HEK293 (cell line): ENCODE measurements around the gene PLA2G4E.

ENCODE experiments used
- BCL11A ChIP-seq: fragments of 450-650 bp; formaldehyde crosslinking; IDR thresholded peaks from 2 replicates; pipeline ENCODE4 v1.5.1; 2016; ENCODE audit warnings: low read depth, missing biosample characterization, missing genetic modification characterization
- BCL11B ChIP-seq: fragments of 450-650 bp; formaldehyde crosslinking; IDR thresholded peaks from 2 replicates; pipeline ENCODE4 v1.5.1; 2016; ENCODE audit warnings: low read depth, missing biosample characterization, missing genetic modification characterization
- FEZF1 ChIP-seq: fragments of 450-650 bp; formaldehyde crosslinking; IDR thresholded peaks from 2 replicates; pipeline ENCODE4 v1.5.1; 2016; ENCODE audit warnings: missing biosample characterization, missing genetic modification characterization
- GLIS2 ChIP-seq: fragments of 450-650 bp; formaldehyde crosslinking; IDR thresholded peaks from 2 replicates; pipeline ENCODE4 v1.5.1; 2016; ENCODE audit warnings: missing biosample characterization, missing genetic modification characterization
- HOXC10 ChIP-seq: sonication (generic); formaldehyde crosslinking; IDR thresholded peaks from 2 replicates; pipeline ENCODE4 v1.8.1; 2023; ENCODE audit warnings: mild to moderate bottlenecking, missing genetic modification reagents
- IKZF3 ChIP-seq: fragments of 450-650 bp; IDR thresholded peaks from 2 replicates; pipeline ENCODE4 v1.5.0; 2018; ENCODE audit warnings: missing biosample characterization, mild to moderate bottlenecking, missing genetic modification characterization, moderate library complexity
- OVOL3 ChIP-seq: fragments of 450-650 bp; formaldehyde crosslinking; IDR thresholded peaks from 2 replicates; pipeline ENCODE4 v1.5.1; 2016; ENCODE audit warnings: missing biosample characterization, missing genetic modification characterization
- PRDM10 ChIP-seq: fragments of 450-650 bp; formaldehyde crosslinking; IDR thresholded peaks from 2 replicates; pipeline ENCODE4 v1.5.1; 2016; ENCODE audit warnings: missing biosample characterization, missing genetic modification characterization
- SCRT2 ChIP-seq: fragments of 450-650 bp; formaldehyde crosslinking; IDR thresholded peaks from 2 replicates; pipeline ENCODE4 v1.5.1; 2016; ENCODE audit warnings: missing biosample characterization, missing genetic modification characterization
- TCF7L2 ChIP-seq: IDR thresholded peaks from 2 replicates; pipeline ENCODE4 v1.6.1; 2011; ENCODE audit warnings: low read depth, mild to moderate bottlenecking, inconsistent platforms, low read length, moderate library complexity, borderline replicate concordance
- YY2 ChIP-seq: fragments of 450-650 bp; formaldehyde crosslinking; IDR thresholded peaks from 2 replicates; pipeline ENCODE4 v1.5.1; 2016; ENCODE audit warnings: missing biosample characterization, missing genetic modification characterization
- ZBTB21 ChIP-seq: fragments of 450-650 bp; formaldehyde crosslinking; IDR thresholded peaks from 2 replicates; pipeline ENCODE4 v1.5.1; 2017; ENCODE audit warnings: missing biosample characterization, missing genetic modification characterization
- ZBTB26 ChIP-seq: fragments of 450-650 bp; formaldehyde crosslinking; optimal IDR thresholded peaks from 2 replicates; pipeline ENCODE3; 2016; ENCODE audit warnings: missing biosample characterization, mild to moderate bottlenecking, missing genetic modification characterization
- ZBTB7A ChIP-seq: fragments of 450-650 bp; formaldehyde crosslinking; IDR thresholded peaks from 2 replicates; pipeline ENCODE4 v1.5.1; 2016; ENCODE audit warnings: low read depth, missing biosample characterization, missing genetic modification characterization
- ZIC2 ChIP-seq: fragments of 450-650 bp; formaldehyde crosslinking; IDR thresholded peaks from 2 replicates; pipeline ENCODE4 v1.5.1; 2016; ENCODE audit warnings: missing biosample characterization, missing genetic modification characterization
- ZNF138 ChIP-seq: fragments of 450-650 bp; formaldehyde crosslinking; IDR thresholded peaks from 2 replicates; pipeline ENCODE4 v1.5.1; 2016; ENCODE audit warnings: missing biosample characterization, missing genetic modification characterization, borderline replicate concordance
- ZNF157 ChIP-seq: fragments of 450-650 bp; formaldehyde crosslinking; IDR thresholded peaks from 2 replicates; pipeline ENCODE4 v1.5.1; 2016; ENCODE audit warnings: missing biosample characterization, missing genetic modification characterization
- ZNF214 ChIP-seq: fragments of 450-650 bp; formaldehyde crosslinking; IDR thresholded peaks from 2 replicates; pipeline ENCODE4 v1.5.1; 2017; ENCODE audit warnings: missing biosample characterization, mild to moderate bottlenecking, missing genetic modification characterization, borderline replicate concordance
- ZNF37A ChIP-seq: fragments of 450-650 bp; IDR thresholded peaks from 2 replicates; pipeline ENCODE4 v1.5.1; 2018; ENCODE audit warnings: missing biosample characterization, missing genetic modification characterization
- ZNF416 ChIP-seq: fragments of 450-650 bp; formaldehyde crosslinking; IDR thresholded peaks from 2 replicates; pipeline ENCODE4 v1.5.1; 2016; ENCODE audit warnings: missing biosample characterization, missing genetic modification characterization
- ZNF530 ChIP-seq: fragments of 450-650 bp; formaldehyde crosslinking; IDR thresholded peaks from 2 replicates; pipeline ENCODE4 v1.5.1; 2016; ENCODE audit warnings: low read depth, missing biosample characterization, missing genetic modification characterization
- ZNF560 ChIP-seq: fragments of 450-650 bp; formaldehyde crosslinking; IDR thresholded peaks from 2 replicates; pipeline ENCODE4 v1.5.1; 2017; ENCODE audit warnings: missing biosample characterization, missing genetic modification characterization, borderline replicate concordance
- ZNF580 ChIP-seq: fragments of 450-650 bp; formaldehyde crosslinking; IDR thresholded peaks from 2 replicates; pipeline ENCODE4 v1.5.1; 2016; ENCODE audit warnings: missing biosample characterization, missing genetic modification characterization
- ZNF596 ChIP-seq: fragments of 450-650 bp; IDR thresholded peaks from 2 replicates; pipeline ENCODE4 v1.5.0; 2018; ENCODE audit warnings: missing biosample characterization, mild to moderate bottlenecking, missing genetic modification characterization, moderate library complexity
- ZSCAN16 ChIP-seq: fragments of 450-650 bp; formaldehyde crosslinking; IDR thresholded peaks from 2 replicates; pipeline ENCODE4 v1.5.1; 2016; ENCODE audit warnings: missing biosample characterization, missing genetic modification characterization
- ZSCAN30 ChIP-seq: fragments of 450-650 bp; IDR thresholded peaks from 2 replicates; pipeline ENCODE4 v1.5.1; 2018; ENCODE audit warnings: missing biosample characterization, mild to moderate bottlenecking, missing genetic modification characterization, moderate library complexity
- TF ChIP-seq, protein P1 (sequence below): fragments of 450-650 bp; formaldehyde crosslinking; IDR thresholded peaks from 2 replicates; pipeline ENCODE4 v1.5.1; 2016; ENCODE audit warnings: missing biosample characterization, missing genetic modification characterization
- TF ChIP-seq, protein P2 (sequence below): IDR thresholded peaks from 2 replicates; pipeline ENCODE4 v1.6.1; 2011; ENCODE audit warnings: mild to moderate bottlenecking, low read depth, low read length, borderline replicate concordance

PLA2G4E gene

DNA sequence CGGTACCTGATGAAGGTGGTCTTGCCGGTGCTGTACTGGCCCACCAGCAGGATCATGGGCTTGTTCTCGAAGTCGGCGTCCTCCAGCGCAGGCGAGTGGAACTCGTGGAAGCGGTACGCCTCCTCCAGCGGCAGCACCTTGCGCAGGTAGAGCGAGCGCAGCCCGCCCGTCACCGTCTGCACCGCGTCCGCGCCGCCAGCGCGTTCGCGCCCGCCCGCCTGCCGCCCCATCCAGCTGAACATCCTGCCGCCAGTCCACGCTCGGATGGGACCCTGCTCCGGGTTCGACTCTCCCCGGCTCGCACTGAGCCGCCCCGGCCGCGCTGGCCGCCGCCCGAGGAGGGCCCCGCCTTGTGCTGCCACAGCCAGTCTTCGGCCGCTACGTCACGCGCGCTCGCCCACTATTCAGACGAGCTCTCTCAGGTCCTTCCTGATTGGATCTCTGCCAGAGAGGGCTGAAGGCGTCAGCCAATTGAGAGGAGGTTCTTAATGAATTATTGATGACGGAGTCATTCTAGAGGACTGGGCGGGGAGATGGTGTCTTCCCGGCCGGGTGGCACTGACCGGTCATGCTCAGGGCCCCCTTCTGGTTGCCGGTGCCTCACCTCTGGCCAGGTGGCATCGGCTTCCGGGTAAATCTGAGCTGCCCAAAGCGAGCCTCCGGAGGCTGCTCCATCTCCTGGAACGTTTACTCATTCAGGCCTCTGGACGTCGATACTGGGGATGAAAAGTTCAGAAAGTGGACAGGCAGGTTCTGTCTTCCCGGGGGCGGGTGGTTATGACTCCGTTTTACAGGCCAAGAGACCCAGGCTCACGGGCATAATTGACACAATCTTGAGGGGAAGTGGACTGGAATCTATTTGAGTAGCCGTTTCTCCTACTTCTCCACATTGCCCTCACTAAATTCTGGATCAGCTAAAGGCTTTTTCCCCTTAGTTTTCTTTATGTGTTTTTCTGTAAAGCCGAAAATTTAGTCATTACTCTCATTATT is 48.3 kb downstream of the PLA2G4E start, which contains the start of gene EHD4 (continued):
- peak; percentile 88; the same call in 1 of the 2 replicates for TF ChIP-seq PRDM10
- TF ChIP-seq ZNF214, result no peak
- no peak for TF ChIP-seq ZNF138 (tag by site-specific recombination)
- no peak for TF ChIP-seq SCRT2 (tag by site-specific recombination)
- no peak for TF ChIP-seq IKZF3 (tag by site-specific recombination)
- TF ChIP-seq, protein P1, sequence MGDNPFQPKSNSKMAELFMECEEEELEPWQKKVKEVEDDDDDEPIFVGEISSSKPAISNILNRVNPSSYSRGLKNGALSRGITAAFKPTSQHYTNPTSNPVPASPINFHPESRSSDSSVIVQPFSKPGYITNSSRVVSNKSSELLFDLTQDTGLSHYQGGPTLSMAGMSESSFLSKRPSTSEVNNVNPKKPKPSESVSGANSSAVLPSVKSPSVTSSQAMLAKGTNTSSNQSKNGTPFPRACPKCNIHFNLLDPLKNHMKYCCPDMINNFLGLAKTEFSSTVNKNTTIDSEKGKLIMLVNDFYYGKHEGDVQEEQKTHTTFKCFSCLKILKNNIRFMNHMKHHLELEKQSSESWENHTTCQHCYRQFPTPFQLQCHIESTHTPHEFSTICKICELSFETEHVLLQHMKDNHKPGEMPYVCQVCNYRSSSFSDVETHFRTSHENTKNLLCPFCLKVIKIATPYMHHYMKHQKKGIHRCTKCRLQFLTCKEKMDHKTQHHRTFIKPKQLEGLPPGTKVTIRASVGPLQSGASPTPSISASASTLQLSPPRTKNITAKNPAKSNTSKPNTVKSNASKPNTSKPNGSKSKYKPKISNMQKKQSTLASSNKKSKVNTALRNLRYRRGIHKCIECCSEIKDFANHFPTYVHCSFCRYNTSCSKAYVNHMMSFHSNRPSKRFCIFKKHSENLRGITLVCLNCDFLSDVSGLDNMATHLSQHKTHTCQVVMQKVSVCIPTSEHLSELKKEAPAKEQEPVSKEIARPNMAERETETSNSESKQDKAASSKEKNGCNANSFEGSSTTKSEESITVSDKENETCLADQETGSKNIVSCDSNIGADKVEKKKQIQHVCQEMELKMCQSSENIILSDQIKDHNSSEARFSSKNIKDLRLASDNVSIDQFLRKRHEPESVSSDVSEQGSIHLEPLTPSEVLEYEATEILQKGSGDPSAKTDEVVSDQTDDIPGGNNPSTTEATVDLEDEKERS, result no peak
- TF ChIP-seq YY2 (tag by site-specific recombination), result no peak
- TF ChIP-seq ZSCAN30 (tag by site-specific recombination), result peak; percentile 39; the same call in 1 of the 2 replicates
- peak; percentile 81 for TF ChIP-seq GLIS2 (tag by site-specific recombination)
- TF ChIP-seq ZNF157 (tag by site-specific recombination), result no peak
- no peak for TF ChIP-seq ZIC2 (tag by site-specific recombination)
- TF ChIP-seq ZNF580 (tag by site-specific recombination), result no peak
- TF ChIP-seq ZSCAN16, result no peak
- 0 out of 2 replicates have a peak, but pooled peaks have one; percentile 71 for TF ChIP-seq BCL11A
- TF ChIP-seq ZNF416, result no peak
- TF ChIP-seq, protein P2, sequence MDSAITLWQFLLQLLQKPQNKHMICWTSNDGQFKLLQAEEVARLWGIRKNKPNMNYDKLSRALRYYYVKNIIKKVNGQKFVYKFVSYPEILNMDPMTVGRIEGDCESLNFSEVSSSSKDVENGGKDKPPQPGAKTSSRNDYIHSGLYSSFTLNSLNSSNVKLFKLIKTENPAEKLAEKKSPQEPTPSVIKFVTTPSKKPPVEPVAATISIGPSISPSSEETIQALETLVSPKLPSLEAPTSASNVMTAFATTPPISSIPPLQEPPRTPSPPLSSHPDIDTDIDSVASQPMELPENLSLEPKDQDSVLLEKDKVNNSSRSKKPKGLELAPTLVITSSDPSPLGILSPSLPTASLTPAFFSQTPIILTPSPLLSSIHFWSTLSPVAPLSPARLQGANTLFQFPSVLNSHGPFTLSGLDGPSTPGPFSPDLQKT, result no peak
- TF ChIP-seq OVOL3 (tag by site-specific recombination), result no peak
- TF ChIP-seq ZBTB26, result peak; percentile 90
- no peak for TF ChIP-seq ZBTB7A (tag by site-specific recombination)
- TF ChIP-seq FEZF1, result no peak
- TF ChIP-seq BCL11B (tag by site-specific recombination), result peak; percentile 58; the same call in 1 of the 2 replicates
- 0 out of 2 replicates have a peak, but pooled peaks have one; percentile 80 for TF ChIP-seq HOXC10 (CRISPR knock-in tag)
- TF ChIP-seq ZBTB21 (tag by site-specific recombination), result peak; percentile 65
- no peak for TF ChIP-seq ZNF596 (tag by site-specific recombination)
- no peak for TF ChIP-seq ZNF560
- TF ChIP-seq ZNF530 (tag by site-specific recombination), result no peak
- no peak for TF ChIP-seq ZNF37A (tag by site-specific recombination)
- no peak for TF ChIP-seq TCF7L2
